Right lobe of liver (tissue), 6 donors: Measurements from ENCODE around the gene ADGRF4. TPM values are rescaled to one million over a fixed set of nuclear protein-coding genes. Genes with fewer than 3 reads are reported as not detected.

Experiments
- ATAC-seq, 4 donors: fragments of 200-7000 bp; cut with Tn5 transposase; one replicate each; pipeline ENCODE4 v1.9.1; 2020; ENCODE audit warnings: mild to moderate bottlenecking in 4 of 4, moderate library complexity in 4 of 4
- DNase-seq, 3 donors: peaks; one replicate each; pipeline ENCODE4 v3.0.0-alpha.2; 2020
- H3K27ac ChIP-seq, 3 donors: fragments of 200-600 bp; one replicate each; pipeline ENCODE4 v1.8.0; 2022
- H3K27me3 ChIP-seq, 2 donors: fragments of 200-600 bp; one replicate each; pipeline ENCODE4 v1.8.0; 2022
- H3K36me3 ChIP-seq, 4 donors: fragments of 200-600 bp; sonication (generic) in 1 of 4; one replicate each; pipeline versions ENCODE4 v1.5.1 to v1.8.0; 2017 to 2022; ENCODE audit warnings: control low read depth in 1 of 4
- H3K4me1 ChIP-seq, 4 donors: fragments of 200-600 bp; sonication (generic) in 1 of 4; one replicate each; pipeline versions ENCODE4 v1.5.1 to v1.8.0; 2017 to 2022; ENCODE audit warnings: control low read depth in 1 of 4
- H3K4me3 ChIP-seq, 3 donors: fragments of 200-600 bp; one replicate each; pipeline ENCODE4 v1.8.0; 2022
- H3K9me3 ChIP-seq, 4 donors: fragments of 200-600 bp; sonication (generic) in 1 of 4; one replicate each; pipeline versions ENCODE4 v1.5.1 to v1.8.0; 2017 to 2022; ENCODE audit warnings: control low read depth in 1 of 4
- CTCF ChIP-seq, 4 donors: fragments of 200-600 bp in 3 of 4; fragments of 450-650 bp in 1 of 4; IDR thresholded peaks; one replicate each; pipeline versions ENCODE4 v1.5.1 to v1.8.0; 2016 to 2022; ENCODE audit warnings: antibody characterized with exemption in 4 of 4, mild to moderate bottlenecking in 2 of 4
- POLR2A ChIP-seq: fragments of 450-650 bp; IDR thresholded peaks from one replicate; pipeline ENCODE4 v1.6.1; 2017; ENCODE audit warnings: antibody characterized with exemption, mild to moderate bottlenecking
- WGBS: methylation state at CpG from one replicate; pipeline ENCODE4 v1.1.6; 2018; ENCODE audit warnings: low coverage, low lambda C conversion rate; ENCODE audit not compliant: insufficient coverage; ENCODE audit errors: missing lambda C conversion rate; 5-methylcytosine and 5-hydroxymethylcytosine counted together
- intact Hi-C, 2 donors: fragments of 100-400 bp; cut with DNase I; formaldehyde crosslinking; loops; one replicate each; pipeline versions ENCODE4 v1.11.2 to v1.14.1; 2022
- total RNA-seq, 6 experiments: library from RNA; depleted of rRNA in 2 of 6; stranded (reverse); fragments of >200 nt in 2 of 6; fragmentation: NEBNext Ultra II Directional in 3 of 6; extraction: Animal tissue kit (Norgen Biotek cat#: 25700) in 3 of 6; gene quantifications; one replicate each; pipeline versions ENCODE4 v1.1.0 to v1.2.4, GENCODE V29; 2016 to 2023
- donor health status: DM: no; HTN: yes; CAD: no.
- donor health status: DM: no; HTN: no; CAD: no.
- donor health status: DM: no; HTN: no; CAD: no.
- donor health status: DM: no; HTN: yes; CAD: no.
- donor health status: DM: no; HTN: yes; CAD: no.

The ADGRF4 gene
- total RNA-seq, 6 experiments from 2014 or later, result not detected

- WGBS, result 90% methylated on average over 2 of the region's 2 CpGs
- no peaks in the 10 kb centered on the region for H3K27me3 ChIP-seq
- H3K27ac ChIP-seq, result no peak overlapping the region
- TF ChIP-seq POLR2A (no peak), CTCF (IDR thresholded peaks at IDR 0.05) (no peak)
- H3K9me3 ChIP-seq, result no peaks in the 10 kb centered on the region
- DNase-seq, result no peak
- no peaks in the 10 kb centered on the region for H3K36me3 ChIP-seq
- no peak overlapping the region for H3K4me3 ChIP-seq
- intact Hi-C loops, result no loop called here
- no peaks in the 10 kb centered on the region for H3K4me1 ChIP-seq
- no peak for ATAC-seq
Measured at GRCh38 chr6:47687432-47687831, 10.9 kb upstream of the ADGRF4 start.

GRCh38 chr6:47690214-47690613 is 8.2 kb upstream of the ADGRF4 start:
- ATAC-seq (no peak), DNase-seq (no peak)
- no peaks in the 10 kb centered on the region for H3K9me3 ChIP-seq
- intact Hi-C loops, result no loop called here
- 90% methylated on average over 1 of the region's 2 CpGs for WGBS
- no peak overlapping the region for H3K27ac ChIP-seq
- no peak overlapping the region for H3K4me3 ChIP-seq
- no peaks in the 10 kb centered on the region for H3K36me3 ChIP-seq
- no peaks in the 10 kb centered on the region for H3K27me3 ChIP-seq
- no peak for TF ChIP-seq POLR2A
- no peak for TF ChIP-seq CTCF (IDR thresholded peaks at IDR 0.05)
- no peaks in the 10 kb centered on the region for H3K4me1 ChIP-seq

DNA sequence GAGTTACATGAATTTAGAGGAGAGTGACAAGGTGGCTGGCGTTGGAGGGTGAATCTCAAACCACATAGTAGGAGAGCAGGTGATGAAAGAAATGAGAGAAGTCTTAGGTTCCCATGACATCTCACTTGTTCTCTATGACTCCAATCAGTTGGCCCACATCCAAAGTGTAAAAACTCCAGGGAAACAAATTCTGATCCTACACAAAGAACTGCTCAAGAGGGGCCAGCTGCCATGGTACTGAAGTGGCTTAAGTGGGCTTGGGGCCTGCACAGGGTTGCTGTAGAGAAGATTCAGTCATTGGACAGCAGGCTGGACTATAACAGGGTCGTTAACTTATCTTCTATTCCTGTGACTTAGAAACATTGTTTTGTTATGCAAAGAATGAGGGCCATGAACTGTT is 7.6 kb upstream of the ADGRF4 start:
- DNase-seq (no peak), ATAC-seq (no peak)
- WGBS, result 52% methylated on average over 2 of the region's 2 CpGs
- no peaks in the 10 kb centered on the region for H3K27me3 ChIP-seq
- no peaks in the 10 kb centered on the region for H3K36me3 ChIP-seq
- no peak overlapping the region for H3K27ac ChIP-seq
- no peak for TF ChIP-seq CTCF (IDR thresholded peaks at IDR 0.05)
- TF ChIP-seq POLR2A, result no peak
- no peaks in the 10 kb centered on the region for H3K4me1 ChIP-seq
- intact Hi-C loops, result no loop called here
- no peaks in the 10 kb centered on the region for H3K9me3 ChIP-seq
- H3K4me3 ChIP-seq, result no peak overlapping the region

- Histone ChIP-seq H3K4me3 (no peak overlapping the region), H3K27ac (no peak overlapping the region), H3K4me1 (no peaks in the 10 kb centered on the region), H3K36me3 (no peaks in the 10 kb centered on the region), H3K9me3 (no peaks in the 10 kb centered on the region), H3K27me3 (no peaks in the 10 kb centered on the region)
- no peak for TF ChIP-seq CTCF (IDR thresholded peaks at IDR 0.05)
- no peak for TF ChIP-seq POLR2A
- intact Hi-C loops, result no loop called here
- ATAC-seq (no peak), DNase-seq (no peak)
- WGBS, result 46% methylated on average over 2 of the region's 2 CpGs
Measured at GRCh38 chr6:47697925-47698324, 455 bp upstream of the ADGRF4 start.

- Histone ChIP-seq H3K9me3 (no peaks in the 10 kb centered on the region), H3K27me3 (no peaks in the 10 kb centered on the region), H3K27ac (no peak overlapping the region), H3K36me3 (no peaks in the 10 kb centered on the region), H3K4me3 (no peak overlapping the region), H3K4me1 (no peaks in the 10 kb centered on the region)
- ATAC-seq, result no peak
- no peak for DNase-seq
- TF ChIP-seq CTCF (IDR thresholded peaks at IDR 0.05) (no peak), POLR2A (no peak)
- WGBS, result 68% methylated on average over 4 of the region's 5 CpGs
- intact Hi-C loops, result no loop called here
Measured at GRCh38 chr6:47700053-47700452, 1.7 kb downstream of the ADGRF4 start.
